ENCODE results near the gene METTL26. TPM values are rescaled to one million over a fixed set of nuclear protein-coding genes. Genes with fewer than 3 reads are reported as not detected.

Gene METTL26
- total and polyA plus RNA-seq, 10 of the 15 experiments (the other 5 are each of a cell fraction or from before 2014, with no cell fraction given), result 5.4 to 163 (median 79.3) TPM

GRCh38 chr16:662095-662494, 26.0 kb upstream of the METTL26 start (continued):
- TF ChIP-seq MEF2A (IDR thresholded peaks at IDR 0.05; ENCODE audit: insufficient read depth, low read depth, low read length) (no peak), NFYB (IDR thresholded peaks at IDR 0.05; ENCODE audit: insufficient read depth, low read depth, low read length) (no peak), IKZF2 (IDR thresholded peaks at IDR 0.05) (no peak), ZNF24 (IDR thresholded peaks at IDR 0.05) (no peak), CREB1 (IDR thresholded peaks at IDR 0.05; ENCODE audit: low read depth) (no peak)
- TF ChIP-seq, protein P1, sequence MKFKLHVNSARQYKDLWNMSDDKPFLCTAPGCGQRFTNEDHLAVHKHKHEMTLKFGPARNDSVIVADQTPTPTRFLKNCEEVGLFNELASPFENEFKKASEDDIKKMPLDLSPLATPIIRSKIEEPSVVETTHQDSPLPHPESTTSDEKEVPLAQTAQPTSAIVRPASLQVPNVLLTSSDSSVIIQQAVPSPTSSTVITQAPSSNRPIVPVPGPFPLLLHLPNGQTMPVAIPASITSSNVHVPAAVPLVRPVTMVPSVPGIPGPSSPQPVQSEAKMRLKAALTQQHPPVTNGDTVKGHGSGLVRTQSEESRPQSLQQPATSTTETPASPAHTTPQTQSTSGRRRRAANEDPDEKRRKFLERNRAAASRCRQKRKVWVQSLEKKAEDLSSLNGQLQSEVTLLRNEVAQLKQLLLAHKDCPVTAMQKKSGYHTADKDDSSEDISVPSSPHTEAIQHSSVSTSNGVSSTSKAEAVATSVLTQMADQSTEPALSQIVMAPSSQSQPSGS (IDR thresholded peaks at IDR 0.05; ENCODE audit: low read length), result no peak

GRCh38 chr16:661184-661821, 25.2 kb upstream of the METTL26 start:
- ChIA-PET RAD21 (ENCODE audit: unreplicated experiment) (interaction anchor here (1.0 kb wide), 1 partner anchor 13 kb away, joined by 7 read pairs; no protein-coding TSS in a partner anchor), CTCF (interaction anchor here (0.9 to 2.0 kb wide), 3 partner anchors 13 to 25 kb away, joined by 3 to 7 read pairs (median 4); partner anchors contain the start of gene METTL26), SMC1A (ENCODE audit: uncharacterized antibody, unreplicated experiment) (interaction anchor here (0.9 kb wide), 1 partner anchor 59 kb away, joined by 4 read pairs; the partner anchor contains the start of gene ANTKMT), POLR2A (no interaction called here)
- Histone ChIP-seq H3K36me3 (ENCODE audit: control insufficient read depth in 2 of 2, insufficient read depth in 2 of 2, low read length in 1 of 2) (no peaks in the 10 kb centered on the region; a peak in 2 of 4 replicates), H3K4me2 (ENCODE audit: control insufficient read depth, insufficient read depth) (peak overlapping the region; percentile 33; the same call in 1 of the 2 replicates), H3K4me1 (ENCODE audit: control insufficient read depth, insufficient read depth, low read length) (peaks cover 3% of the 10 kb centered on the region; the same call in 1 of the 2 replicates), H3K27me3 (replicated peaks in 1 of 2; ENCODE audit: control insufficient read depth in 2 of 2, insufficient read depth in 2 of 2, low read length in 1 of 2) (no peaks in the 10 kb centered on the region), H4K20me1 (ENCODE audit: control insufficient read depth, insufficient read depth) (no peaks in the 10 kb centered on the region), H3K9me3 (replicated peaks; ENCODE audit: control insufficient read depth, insufficient read depth, low read length) (no peaks in the 10 kb centered on the region), H3K27ac (ENCODE audit: control insufficient read depth, insufficient read depth) (no peak overlapping the region), H3K79me2 (ENCODE audit: control insufficient read depth, insufficient read depth, low read length) (no peaks in the 10 kb centered on the region), H2AFZ (ENCODE audit: control insufficient read depth, low read depth, low read length) (peak overlapping the region; percentile 60), H3K4me3 (no peak overlapping the region), H3K9ac (ENCODE audit: control insufficient read depth, insufficient read depth, low read length) (no peak overlapping the region)
- DNase-seq (ENCODE audit: low read depth, low spot score) (no peak), FAIRE-seq (no peak), ATAC-seq (no peak)
- TF ChIP-seq IKZF1 (conservative IDR thresholded peaks at IDR 0.05) (0 out of 2 replicates have a peak, but pooled peaks have one; percentile 8), RAD51 (IDR thresholded peaks at IDR 0.05) (no peak), LARP7 (IDR thresholded peaks at IDR 0.05) (peak; percentile 41; the same call in 1 of the 2 replicates), CTCF (IDR thresholded peaks at IDR 0.05 in 2 of 3, conservative IDR thresholded peaks at IDR 0.05 in 1 of 3; ENCODE audit: control insufficient read depth in 2 of 3, extremely low read depth in 1 of 3, insufficient read depth in 1 of 3, low read depth in 3 of 3, low read length in 3 of 3) (0 out of 6 replicates have a peak, but pooled peaks of 1 of the 3 experiments have one; percentile 12)
- 90% methylated on average over 29 of the region's 35 CpGs for WGBS (ENCODE audit: insufficient coverage, insufficient replicate concordance, low lambda C conversion rate, missing lambda C conversion rate)
- intact Hi-C loops (cut with micrococcal nuclease; ENCODE audit: unreplicated experiment) (loop anchor here (10.0 kb wide), 1 partner anchor 267 kb away; the partner anchor contains the start of gene NME4), in situ Hi-C loops (cut with MboI) (loop anchor here (10.0 kb wide), 1 partner anchor 267 kb away; the partner anchor contains the start of gene NME4)
- BruUV-seq (replicated peaks), result no TSS peak

Data from GM12878 (cell line).